ENCODE measurements around the gene GPATCH2L.

GRCh38 chr14:76168531-76168930 is 16.8 kb downstream of the GPATCH2L start:
- TF ChIP-seq POLR2A (IDR thresholded peaks at IDR 0.05; ENCODE audit: low read depth, low read length): no peak
- no peak for TF ChIP-seq POLR2AphosphoS5 (IDR thresholded peaks at IDR 0.05; ENCODE audit: low read depth, low read length)
- TF ChIP-seq TAF1 (IDR thresholded peaks at IDR 0.05; ENCODE audit: borderline replicate concordance, low read depth, low read length): no peak

Measured in GM12892 (cell line).